H1 (cell line): ENCODE measurements around the gene LRBA. TPM values are rescaled to one million over a fixed set of nuclear protein-coding genes. Genes with fewer than 3 reads are reported as not detected.

ENCODE experiments used
- EGR1 ChIP-seq: IDR thresholded peaks from 2 replicates; pipeline ENCODE4 v1.6.1; 2011; ENCODE audit warnings: low read depth, low read length, borderline replicate concordance
- GABPA ChIP-seq: IDR thresholded peaks from 2 replicates; pipeline ENCODE4 v1.6.1; 2011; ENCODE audit warnings: mild to moderate bottlenecking, low read length, moderate library complexity, borderline replicate concordance; ENCODE audit not compliant: insufficient read depth
- GTF2F1 ChIP-seq: IDR thresholded peaks from 2 replicates; pipeline ENCODE4 v1.6.1; 2012; ENCODE audit warnings: low read depth, low read length, improper control_type of control experiment, borderline replicate concordance
- JUN ChIP-seq: IDR thresholded peaks from 2 replicates; pipeline ENCODE4 v1.6.1; 2011; ENCODE audit warnings: low read depth, mild to moderate bottlenecking, improper control_type of control experiment, low read length
- RNF2 ChIP-seq: fragments of 200-900, 300-1000 bp; sonication (generic); IDR thresholded peaks from 2 replicates; pipeline ENCODE4 v1.7.1; 2016; ENCODE audit warnings: borderline replicate concordance, low read depth, mild to moderate bottlenecking, antibody characterized with exemption, low read length; ENCODE audit not compliant: poor library complexity, severe bottlenecking; ENCODE audit errors: missing control alignments
- RXRA ChIP-seq: IDR thresholded peaks from 2 replicates; pipeline ENCODE4 v1.6.1; 2011; ENCODE audit warnings: low read depth, mild to moderate bottlenecking, low read length, moderate library complexity; ENCODE audit not compliant: insufficient read depth
- polyA plus RNA-seq, 7 experiments: library from polyadenylated mRNA; depleted of rRNA in 3 of 7; stranded (reverse) in 5 of 7; unstranded in 2 of 7; fragments of >200 nt in 5 of 7; fragments of 200-250 nt in 2 of 7; gene quantifications; 1 replicate in 5 of 7; 2 replicates in 1 of 7; 4 replicates in 1 of 7; pipeline versions ENCODE4 v1.2.1 to v1.2.3, GENCODE V29; 2011 to 2013; ENCODE audit warnings: missing spikeins in 2 of 7, mixed read lengths in 2 of 7
- total RNA-seq: library from RNA; stranded (reverse); fragmentation: NEBNext Ultra II Directional; extraction: Animal tissue kit (Norgen Biotek cat#: 25700); gene quantifications from 2 replicates; pipeline ENCODE4 v1.2.1, GENCODE V29; 2021
- TF ChIP-seq, protein P1 (sequence below): fragments of 300-600 bp; sonication (generic); IDR thresholded peaks from 2 replicates; pipeline ENCODE4 v1.7.1; 2012; ENCODE audit warnings: low read length, moderate library complexity, mild to moderate bottlenecking, inconsistent platforms; ENCODE audit not compliant: insufficient replicate concordance
- TF ChIP-seq, protein P2 (sequence below): IDR thresholded peaks from 2 replicates; pipeline ENCODE4 v1.6.1; 2011; ENCODE audit warnings: low read length, improper control_type of control experiment

The LRBA gene
- total and polyA plus RNA-seq, 2 of the 8 experiments (the other 6 are each of a cell fraction or from before 2014, with no cell fraction given) = 54.6 to 83.2 TPM

DNA sequence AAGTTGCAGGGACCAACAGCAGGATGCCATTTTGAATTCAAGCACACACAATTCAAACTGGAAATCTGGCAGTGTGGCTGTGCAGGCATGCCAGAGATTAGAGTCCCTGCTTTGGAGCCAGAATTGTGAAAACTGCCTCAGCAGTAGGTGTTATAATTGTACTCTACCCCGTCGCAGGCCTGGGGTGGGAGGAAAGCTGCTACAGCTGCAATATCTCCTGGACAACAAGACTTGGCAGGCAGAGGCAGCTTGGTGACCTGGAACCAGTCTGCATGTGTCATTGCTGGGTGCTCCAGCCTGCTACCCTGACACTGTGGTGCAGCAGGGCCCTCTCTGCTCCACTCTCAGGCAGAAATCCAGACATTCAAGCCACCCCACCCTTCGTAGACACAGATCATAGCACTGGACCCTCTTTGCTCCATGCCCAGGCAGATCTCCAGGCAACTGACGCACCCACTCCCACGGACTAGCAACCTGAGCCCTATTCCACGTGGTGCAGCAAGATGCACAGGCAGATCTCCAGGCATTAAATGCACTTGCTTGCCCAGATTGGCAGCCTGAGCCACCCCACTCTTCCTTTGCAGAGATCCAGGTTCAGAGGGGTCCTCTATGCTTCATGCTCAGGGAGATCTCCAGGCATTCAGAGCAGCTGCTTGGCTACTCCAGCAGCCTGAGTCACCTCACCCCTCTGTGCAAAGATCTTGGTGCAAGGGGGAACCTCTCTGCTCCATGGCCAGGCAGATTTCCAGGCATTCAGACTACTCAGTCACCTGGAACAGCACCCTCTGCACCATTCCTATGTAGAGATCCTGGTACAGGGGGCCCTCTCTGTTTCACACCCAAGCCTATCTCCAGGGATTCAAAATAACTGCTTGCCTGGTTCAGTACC is 140.5 kb downstream of the LRBA start (continued):
- TF ChIP-seq, protein P1, sequence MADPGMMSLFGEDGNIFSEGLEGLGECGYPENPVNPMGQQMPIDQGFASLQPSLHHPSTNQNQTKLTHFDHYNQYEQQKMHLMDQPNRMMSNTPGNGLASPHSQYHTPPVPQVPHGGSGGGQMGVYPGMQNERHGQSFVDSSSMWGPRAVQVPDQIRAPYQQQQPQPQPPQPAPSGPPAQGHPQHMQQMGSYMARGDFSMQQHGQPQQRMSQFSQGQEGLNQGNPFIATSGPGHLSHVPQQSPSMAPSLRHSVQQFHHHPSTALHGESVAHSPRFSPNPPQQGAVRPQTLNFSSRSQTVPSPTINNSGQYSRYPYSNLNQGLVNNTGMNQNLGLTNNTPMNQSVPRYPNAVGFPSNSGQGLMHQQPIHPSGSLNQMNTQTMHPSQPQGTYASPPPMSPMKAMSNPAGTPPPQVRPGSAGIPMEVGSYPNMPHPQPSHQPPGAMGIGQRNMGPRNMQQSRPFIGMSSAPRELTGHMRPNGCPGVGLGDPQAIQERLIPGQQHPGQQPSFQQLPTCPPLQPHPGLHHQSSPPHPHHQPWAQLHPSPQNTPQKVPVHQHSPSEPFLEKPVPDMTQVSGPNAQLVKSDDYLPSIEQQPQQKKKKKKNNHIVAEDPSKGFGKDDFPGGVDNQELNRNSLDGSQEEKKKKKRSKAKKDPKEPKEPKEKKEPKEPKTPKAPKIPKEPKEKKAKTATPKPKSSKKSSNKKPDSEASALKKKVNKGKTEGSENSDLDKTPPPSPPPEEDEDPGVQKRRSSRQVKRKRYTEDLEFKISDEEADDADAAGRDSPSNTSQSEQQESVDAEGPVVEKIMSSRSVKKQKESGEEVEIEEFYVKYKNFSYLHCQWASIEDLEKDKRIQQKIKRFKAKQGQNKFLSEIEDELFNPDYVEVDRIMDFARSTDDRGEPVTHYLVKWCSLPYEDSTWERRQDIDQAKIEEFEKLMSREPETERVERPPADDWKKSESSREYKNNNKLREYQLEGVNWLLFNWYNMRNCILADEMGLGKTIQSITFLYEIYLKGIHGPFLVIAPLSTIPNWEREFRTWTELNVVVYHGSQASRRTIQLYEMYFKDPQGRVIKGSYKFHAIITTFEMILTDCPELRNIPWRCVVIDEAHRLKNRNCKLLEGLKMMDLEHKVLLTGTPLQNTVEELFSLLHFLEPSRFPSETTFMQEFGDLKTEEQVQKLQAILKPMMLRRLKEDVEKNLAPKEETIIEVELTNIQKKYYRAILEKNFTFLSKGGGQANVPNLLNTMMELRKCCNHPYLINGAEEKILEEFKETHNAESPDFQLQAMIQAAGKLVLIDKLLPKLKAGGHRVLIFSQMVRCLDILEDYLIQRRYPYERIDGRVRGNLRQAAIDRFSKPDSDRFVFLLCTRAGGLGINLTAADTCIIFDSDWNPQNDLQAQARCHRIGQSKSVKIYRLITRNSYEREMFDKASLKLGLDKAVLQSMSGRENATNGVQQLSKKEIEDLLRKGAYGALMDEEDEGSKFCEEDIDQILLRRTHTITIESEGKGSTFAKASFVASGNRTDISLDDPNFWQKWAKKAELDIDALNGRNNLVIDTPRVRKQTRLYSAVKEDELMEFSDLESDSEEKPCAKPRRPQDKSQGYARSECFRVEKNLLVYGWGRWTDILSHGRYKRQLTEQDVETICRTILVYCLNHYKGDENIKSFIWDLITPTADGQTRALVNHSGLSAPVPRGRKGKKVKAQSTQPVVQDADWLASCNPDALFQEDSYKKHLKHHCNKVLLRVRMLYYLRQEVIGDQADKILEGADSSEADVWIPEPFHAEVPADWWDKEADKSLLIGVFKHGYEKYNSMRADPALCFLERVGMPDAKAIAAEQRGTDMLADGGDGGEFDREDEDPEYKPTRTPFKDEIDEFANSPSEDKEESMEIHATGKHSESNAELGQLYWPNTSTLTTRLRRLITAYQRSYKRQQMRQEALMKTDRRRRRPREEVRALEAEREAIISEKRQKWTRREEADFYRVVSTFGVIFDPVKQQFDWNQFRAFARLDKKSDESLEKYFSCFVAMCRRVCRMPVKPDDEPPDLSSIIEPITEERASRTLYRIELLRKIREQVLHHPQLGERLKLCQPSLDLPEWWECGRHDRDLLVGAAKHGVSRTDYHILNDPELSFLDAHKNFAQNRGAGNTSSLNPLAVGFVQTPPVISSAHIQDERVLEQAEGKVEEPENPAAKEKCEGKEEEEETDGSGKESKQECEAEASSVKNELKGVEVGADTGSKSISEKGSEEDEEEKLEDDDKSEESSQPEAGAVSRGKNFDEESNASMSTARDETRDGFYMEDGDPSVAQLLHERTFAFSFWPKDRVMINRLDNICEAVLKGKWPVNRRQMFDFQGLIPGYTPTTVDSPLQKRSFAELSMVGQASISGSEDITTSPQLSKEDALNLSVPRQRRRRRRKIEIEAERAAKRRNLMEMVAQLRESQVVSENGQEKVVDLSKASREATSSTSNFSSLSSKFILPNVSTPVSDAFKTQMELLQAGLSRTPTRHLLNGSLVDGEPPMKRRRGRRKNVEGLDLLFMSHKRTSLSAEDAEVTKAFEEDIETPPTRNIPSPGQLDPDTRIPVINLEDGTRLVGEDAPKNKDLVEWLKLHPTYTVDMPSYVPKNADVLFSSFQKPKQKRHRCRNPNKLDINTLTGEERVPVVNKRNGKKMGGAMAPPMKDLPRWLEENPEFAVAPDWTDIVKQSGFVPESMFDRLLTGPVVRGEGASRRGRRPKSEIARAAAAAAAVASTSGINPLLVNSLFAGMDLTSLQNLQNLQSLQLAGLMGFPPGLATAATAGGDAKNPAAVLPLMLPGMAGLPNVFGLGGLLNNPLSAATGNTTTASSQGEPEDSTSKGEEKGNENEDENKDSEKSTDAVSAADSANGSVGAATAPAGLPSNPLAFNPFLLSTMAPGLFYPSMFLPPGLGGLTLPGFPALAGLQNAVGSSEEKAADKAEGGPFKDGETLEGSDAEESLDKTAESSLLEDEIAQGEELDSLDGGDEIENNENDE = no peak
- TF ChIP-seq GABPA (no peak), GTF2F1 (no peak), RXRA (no peak), JUN (no peak), EGR1 (no peak), RNF2 (no peak)
- TF ChIP-seq, protein P2, sequence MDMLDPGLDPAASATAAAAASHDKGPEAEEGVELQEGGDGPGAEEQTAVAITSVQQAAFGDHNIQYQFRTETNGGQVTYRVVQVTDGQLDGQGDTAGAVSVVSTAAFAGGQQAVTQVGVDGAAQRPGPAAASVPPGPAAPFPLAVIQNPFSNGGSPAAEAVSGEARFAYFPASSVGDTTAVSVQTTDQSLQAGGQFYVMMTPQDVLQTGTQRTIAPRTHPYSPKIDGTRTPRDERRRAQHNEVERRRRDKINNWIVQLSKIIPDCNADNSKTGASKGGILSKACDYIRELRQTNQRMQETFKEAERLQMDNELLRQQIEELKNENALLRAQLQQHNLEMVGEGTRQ = no peak
